C4-2B (cell line): Measurements from ENCODE around the gene PRSS27.

ENCODE experiments used
- CTCF ChIP-seq: fragments of 450-650 bp; conservative IDR thresholded peaks from 2 replicates; pipeline ENCODE4 v1.5.1; 2017; ENCODE audit warnings: mild to moderate bottlenecking
- ZFX ChIP-seq: fragments of 450-650 bp; IDR thresholded peaks from 2 replicates; pipeline ENCODE4 v1.6.1; 2017

GRCh38 chr16:2761886-2762583 is 42.0 kb upstream of the PRSS27 start:
- TF ChIP-seq ZFX (no peak), CTCF (no peak)
